CD4-positive, alpha-beta T cell (primary cell): Measurements from ENCODE around the gene RAB7B. TPM values are rescaled to one million over a fixed set of nuclear protein-coding genes. Genes with fewer than 3 reads are reported as not detected.

Source experiments
- ATAC-seq: fragments of 200-7000 bp; cut with Tn5 transposase; one replicate; pipeline ENCODE4 v1.10.0; 2022; ENCODE audit warnings: mild to moderate bottlenecking; ENCODE audit not compliant: poor library complexity
- CTCF ChIA-PET: fragments of 350-600 bp; sonication (Branson Sonifier 250); formaldehyde crosslinking; loops from one replicate; lab custom pipeline; 2021; ENCODE audit warnings: antibody characterized with exemption, inconsistent platforms; lab: Charles Lee
- POLR2A ChIA-PET: fragments of 350-600 bp; sonication (Branson Sonifier 250); formaldehyde crosslinking; loops from one replicate; lab custom pipeline; 2021; ENCODE audit warnings: antibody characterized with exemption, inconsistent platforms; lab: Charles Lee
- DNase-seq, 14 experiments: peaks; one replicate each; pipeline ENCODE4 v3.0.0-alpha.2; 2013 to 2020; ENCODE audit warnings: mixed read lengths in 2 of 14
- H3K27ac ChIP-seq, 2 donors: one replicate each; pipeline versions ENCODE4 v1.5.1 to v1.7.0; 2013; ENCODE audit warnings: low read length in 2 of 2, low read depth in 1 of 2, mild to moderate bottlenecking in 1 of 2
- H3K27me3 ChIP-seq, 2 experiments: 1 replicate in 1 of 2; 2 replicates in 1 of 2; pipeline versions ENCODE4 v1.6.1 to v1.7.0; 2013; ENCODE audit warnings: low read length in 2 of 2, control low read depth in 1 of 2, mild to moderate bottlenecking in 1 of 2, moderate library complexity in 1 of 2; ENCODE audit not compliant: insufficient read depth in 2 of 2, control insufficient read depth in 1 of 2
- H3K36me3 ChIP-seq: one replicate; pipeline ENCODE4 v1.6.1; 2013; ENCODE audit warnings: low read length, control low read depth; ENCODE audit not compliant: insufficient read depth
- H3K4me1 ChIP-seq: one replicate; pipeline ENCODE4 v1.6.1; 2013; ENCODE audit warnings: low read length, control low read depth; ENCODE audit not compliant: insufficient read depth
- H3K4me3 ChIP-seq: one replicate; pipeline ENCODE4 v1.5.1; 2013; ENCODE audit warnings: mild to moderate bottlenecking, low read length, moderate library complexity
- H3K9me3 ChIP-seq, 2 experiments: 1 replicate in 1 of 2; 2 replicates in 1 of 2; pipeline versions ENCODE4 v1.6.1 to v1.7.0; 2013; ENCODE audit warnings: low read length in 2 of 2, mild to moderate bottlenecking in 2 of 2, control low read depth in 1 of 2, moderate library complexity in 1 of 2; ENCODE audit not compliant: control insufficient read depth in 1 of 2, insufficient read depth in 1 of 2
- H3K27ac Mint-ChIP-seq: one replicate; pipeline ENCODE4 v1.8.0; 2020; ENCODE audit warnings: mixed read lengths
- H3K27me3 Mint-ChIP-seq: one replicate; pipeline ENCODE4 v1.8.0; 2021; ENCODE audit warnings: mixed read lengths
- H3K36me3 Mint-ChIP-seq: one replicate; pipeline ENCODE4 v1.8.0; 2021; ENCODE audit warnings: low read depth, mixed read lengths
- H3K4me1 Mint-ChIP-seq: one replicate; pipeline ENCODE4 v1.8.0; 2021; ENCODE audit warnings: low read depth, mixed read lengths
- H3K4me3 Mint-ChIP-seq: one replicate; pipeline ENCODE4 v1.8.0; 2020; ENCODE audit warnings: mild to moderate bottlenecking, mixed read lengths
- H3K9me3 Mint-ChIP-seq: one replicate; pipeline ENCODE4 v1.8.0; 2020; ENCODE audit warnings: mixed read lengths
- CTCF ChIP-seq: fragments of 200-600 bp; IDR thresholded peaks from one replicate; pipeline ENCODE4 v1.8.0; 2022; ENCODE audit warnings: antibody characterized with exemption, mild to moderate bottlenecking
- intact Hi-C, 2 experiments: fragments of 100-400 bp; cut with DNase I in 1 of 2; cut with micrococcal nuclease in 1 of 2; formaldehyde crosslinking; loops; one replicate each; pipeline versions ENCODE4 v1.15.1 to v1.9.0; 2023 to 2025; cut with DNase I, micrococcal nuclease
- total RNA-seq, 174 experiments: library from RNA in 2 of 174; stranded (reverse) in 2 of 174; gene quantifications; one replicate each; pipeline ENCODE4 v1.2.3 and lab custom pipeline; 2021 to 2026

Gene RAB7B
- total RNA-seq, 2 experiments from 2014 or later: 0.08 TPM; not detected in 1

GRCh38 chr1:206003854-206004800, 932 bp upstream of the RAB7B start:
- Histone ChIP-seq H3K9me3 (no peaks in the 10 kb centered on the region), H3K27ac (no peak overlapping the region), H3K36me3 (no peaks in the 10 kb centered on the region), H3K27me3 (no peaks in the 10 kb centered on the region), H3K4me3 (no peak overlapping the region), H3K4me1 (no peaks in the 10 kb centered on the region)
- H3K36me3 Mint-ChIP-seq: no peaks in the 10 kb centered on the region
- POLR2A ChIA-PET: no interaction called here
- ATAC-seq (no peak), DNase-seq (no peak)
- no peak for TF ChIP-seq CTCF
- intact Hi-C loops: no loop called here
- CTCF ChIA-PET: no interaction called here
- H3K4me1 Mint-ChIP-seq: no peaks in the 10 kb centered on the region
- no peak overlapping the region for H3K4me3 Mint-ChIP-seq
- H3K27ac Mint-ChIP-seq: no peak overlapping the region
- no peaks in the 10 kb centered on the region for H3K9me3 Mint-ChIP-seq
- H3K27me3 Mint-ChIP-seq: peaks cover 7% of the 10 kb centered on the region

GRCh38 chr1:206002160-206002559, 1.0 kb downstream of the RAB7B start:
- DNase-seq: no peak
- POLR2A ChIA-PET: no interaction called here
- CTCF ChIA-PET: no interaction called here
- no peak overlapping the region for H3K4me3 Mint-ChIP-seq
- TF ChIP-seq CTCF: no peak
- no peak for ATAC-seq
- Histone ChIP-seq H3K27me3 (no peaks in the 10 kb centered on the region), H3K36me3 (no peaks in the 10 kb centered on the region), H3K4me1 (no peaks in the 10 kb centered on the region), H3K4me3 (no peak overlapping the region), H3K9me3 (no peaks in the 10 kb centered on the region), H3K27ac (no peak overlapping the region)
- no peak overlapping the region for H3K27ac Mint-ChIP-seq
- no peaks in the 10 kb centered on the region for H3K4me1 Mint-ChIP-seq
- H3K9me3 Mint-ChIP-seq: no peaks in the 10 kb centered on the region
- H3K36me3 Mint-ChIP-seq: no peaks in the 10 kb centered on the region
- intact Hi-C loops: no loop called here
- H3K27me3 Mint-ChIP-seq: peaks cover 7% of the 10 kb centered on the region

- H3K27ac ChIP-seq: no peak overlapping the region
- Mint-ChIP-seq H3K4me1 (no peaks in the 10 kb centered on the region), H3K27ac (no peak overlapping the region), H3K36me3 (no peaks in the 10 kb centered on the region), H3K27me3 (peaks cover 5% of the 10 kb centered on the region), H3K4me3 (no peak overlapping the region), H3K9me3 (no peaks in the 10 kb centered on the region)
- ATAC-seq (no peak), DNase-seq (peak in 2 of 14 experiments; percentile 57 to 70)
- H3K4me3 ChIP-seq: no peak overlapping the region
- CTCF ChIA-PET: no interaction called here
- H3K9me3 ChIP-seq: no peaks in the 10 kb centered on the region
- intact Hi-C loops: no loop called here
- H3K27me3 ChIP-seq: no peaks in the 10 kb centered on the region
- POLR2A ChIA-PET: no interaction called here
- TF ChIP-seq CTCF: no peak
- H3K4me1 ChIP-seq: no peaks in the 10 kb centered on the region
- H3K36me3 ChIP-seq: no peaks in the 10 kb centered on the region
These were observed 1.7 kb downstream of the RAB7B start for GRCh38 chr1:206001476-206001888.
